ENCODE results near the gene HPD.
"Not testable (repeated sequence)": the region's sequence is repeated elsewhere in the genome, so short reads cannot be mapped to it uniquely, and the experiment has no call there.

HPD gene

GRCh38 chr12:121861636-121862254 is 3.1 kb upstream of the HPD start:
- DNase-seq = no peak

DNA sequence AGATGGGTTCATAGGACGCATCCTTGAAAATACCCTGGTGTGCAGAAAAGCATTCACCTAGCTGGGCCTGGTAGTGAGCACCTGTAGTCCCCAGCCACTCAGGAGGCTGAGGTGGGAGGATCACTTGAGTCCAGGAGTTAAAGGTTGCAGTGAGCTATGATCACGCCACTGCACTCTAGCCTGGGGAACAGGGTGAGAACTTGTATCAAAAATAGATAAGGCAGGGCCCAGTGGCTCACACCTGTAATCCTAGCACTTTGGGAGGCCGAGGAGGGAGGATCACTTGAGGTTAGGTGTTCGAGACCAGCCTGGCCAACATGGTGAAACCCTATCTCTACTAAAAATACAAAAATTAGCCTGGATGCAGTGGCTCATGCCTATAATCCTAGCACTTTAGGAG is 2.0 kb upstream of the HPD start:
- DNase-seq = not testable (repeated sequence)

- DNase-seq = no peak
These were observed 1.6 kb upstream of the HPD start for GRCh38 chr12:121860257-121860656.

- DNase-seq = no peak
These were observed 369 bp downstream of the HPD start for GRCh38 chr12:121858318-121858661.

GRCh38 chr12:121857322-121858246 is 1.1 kb downstream of the HPD start:
- no peak for DNase-seq

GRCh38 chr12:121852392-121852791 is 6.3 kb downstream of the HPD start:
- not testable (repeated sequence) for DNase-seq

DNA sequence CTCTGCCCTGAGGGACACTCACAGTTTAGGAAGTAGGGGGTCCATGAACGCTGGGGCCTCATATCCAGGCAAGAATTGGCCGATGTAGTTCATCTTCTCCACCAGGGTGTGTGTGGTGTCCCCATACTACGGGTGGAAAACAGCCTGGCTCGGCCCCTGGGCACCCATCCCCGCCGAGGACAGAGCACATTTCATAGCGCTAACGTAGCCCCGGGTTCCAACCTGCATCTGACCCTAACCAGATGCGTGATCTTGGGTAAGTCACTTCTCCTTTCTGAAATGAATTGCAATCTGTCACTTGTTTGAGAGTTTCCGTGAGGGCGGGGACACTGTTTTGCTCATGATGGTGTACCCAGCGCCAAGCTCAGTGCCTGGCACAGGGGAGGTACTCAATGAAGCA is 9.0 kb downstream of the HPD start:
- DNase-seq = no peak

DNA sequence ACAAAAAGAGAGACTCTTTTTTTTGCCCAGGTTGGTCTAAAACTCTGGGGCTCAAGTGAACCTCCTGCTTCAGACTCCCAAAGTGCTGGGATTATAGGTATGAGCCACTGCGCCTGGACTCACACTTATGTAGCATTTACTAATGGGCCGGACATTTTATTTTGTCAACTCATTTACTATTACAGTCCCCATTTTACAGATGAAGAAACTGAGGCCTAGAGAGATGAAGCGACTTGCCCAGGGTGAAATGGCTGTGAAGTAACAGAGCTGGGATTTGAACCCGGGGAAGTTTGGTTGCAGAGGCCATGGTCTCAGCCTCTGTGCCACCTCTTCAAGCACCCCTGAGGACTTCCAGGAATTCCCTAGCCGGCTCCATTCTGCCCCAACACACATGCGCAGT is 9.4 kb downstream of the HPD start:
- DNase-seq = no peak

- DNase-seq = no peak
These were observed 13.0 kb downstream of the HPD start for GRCh38 chr12:121845701-121846100.

- DNase-seq = no peak
These were observed 15.2 kb downstream of the HPD start for GRCh38 chr12:121843236-121843982.

DNA sequence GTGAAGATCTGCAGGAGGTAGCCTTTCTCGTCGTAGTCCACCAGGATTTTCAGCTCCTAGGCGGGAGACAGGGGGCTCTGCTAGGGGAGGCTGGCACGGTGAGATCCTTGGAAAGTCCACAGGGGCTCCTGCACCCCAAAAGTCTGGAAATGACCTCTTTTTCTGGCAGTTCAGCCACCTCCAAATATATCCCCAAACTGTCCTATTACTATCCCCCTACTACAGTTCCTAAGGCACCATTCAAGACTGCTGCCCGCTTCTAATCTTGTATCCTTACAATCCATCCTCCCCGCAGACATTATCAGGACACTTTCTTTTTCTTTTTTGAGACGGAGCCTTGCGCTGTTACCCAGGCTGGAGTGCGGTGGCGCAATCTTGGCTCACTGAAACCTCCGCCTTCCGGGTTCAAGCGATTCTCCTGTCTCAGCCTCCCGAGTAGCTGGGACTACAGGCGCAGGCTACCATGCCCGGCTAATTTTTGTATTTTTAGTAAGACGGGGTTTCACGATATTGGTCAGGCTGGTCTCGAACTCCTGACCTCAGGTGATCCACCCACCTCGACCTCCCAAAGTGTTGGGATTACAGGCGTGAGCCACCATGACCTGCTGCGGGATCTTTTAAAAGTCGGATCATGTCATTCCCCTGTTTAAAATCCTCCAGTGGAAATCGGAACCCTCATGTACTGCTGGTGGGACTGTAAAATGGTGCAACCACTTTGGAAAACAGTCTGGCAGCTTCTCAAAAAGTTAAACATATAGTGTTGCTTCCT is 18.5 kb downstream of the HPD start:
- no peak for DNase-seq

DNA sequence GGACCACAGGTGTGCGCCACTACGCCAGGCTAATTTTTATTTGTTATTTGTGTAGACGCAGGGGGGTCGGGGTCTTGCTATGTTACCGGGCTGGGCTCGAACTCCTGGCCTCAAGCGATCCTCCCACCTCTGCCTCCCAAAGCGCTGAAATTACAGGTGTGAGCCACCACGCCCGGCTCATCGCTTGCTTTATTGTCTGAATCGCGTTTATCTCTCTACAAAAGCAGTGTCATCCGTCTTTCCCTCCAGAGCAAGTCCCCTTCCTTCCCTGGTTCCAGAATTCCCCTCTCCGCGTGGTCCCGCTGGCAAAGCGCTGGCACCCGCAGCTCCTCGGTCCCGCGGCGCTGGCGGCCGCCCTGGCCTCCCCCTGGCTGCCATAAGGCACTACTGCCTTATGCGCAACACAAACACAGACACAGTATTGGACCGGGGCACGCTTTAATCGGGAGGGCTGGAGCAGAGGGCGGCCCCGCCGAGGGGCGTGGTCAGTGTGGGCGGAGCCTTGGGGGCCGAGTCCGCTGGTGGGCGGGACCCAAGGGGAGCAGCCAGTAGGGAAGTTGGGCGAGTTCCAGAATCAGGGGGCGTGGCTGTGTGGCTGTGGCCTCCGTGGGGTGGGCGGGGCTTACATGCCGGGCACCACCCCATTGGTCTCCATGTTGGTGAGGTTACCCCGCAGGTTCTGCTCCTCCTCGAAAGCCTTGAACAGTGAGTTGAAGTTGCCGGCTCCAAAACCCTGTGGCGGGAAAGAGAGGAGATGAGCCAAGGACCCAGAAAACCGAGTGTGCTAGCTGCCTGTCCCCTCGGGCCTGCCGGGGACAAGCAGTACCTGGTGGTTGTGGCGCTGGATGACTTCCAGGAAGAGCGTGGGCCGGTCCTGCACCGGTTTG is 19.3 kb downstream of the HPD start:
- peak; percentile 67 for DNase-seq

- no peak for DNase-seq
These were observed 20.5 kb downstream of the HPD start for GRCh38 chr12:121838126-121838525.

- DNase-seq = no peak
These were observed 21.0 kb downstream of the HPD start for GRCh38 chr12:121837680-121838079.

- no peak for DNase-seq
These were observed 27.0 kb downstream of the HPD start for GRCh38 chr12:121831571-121832245.

DNA sequence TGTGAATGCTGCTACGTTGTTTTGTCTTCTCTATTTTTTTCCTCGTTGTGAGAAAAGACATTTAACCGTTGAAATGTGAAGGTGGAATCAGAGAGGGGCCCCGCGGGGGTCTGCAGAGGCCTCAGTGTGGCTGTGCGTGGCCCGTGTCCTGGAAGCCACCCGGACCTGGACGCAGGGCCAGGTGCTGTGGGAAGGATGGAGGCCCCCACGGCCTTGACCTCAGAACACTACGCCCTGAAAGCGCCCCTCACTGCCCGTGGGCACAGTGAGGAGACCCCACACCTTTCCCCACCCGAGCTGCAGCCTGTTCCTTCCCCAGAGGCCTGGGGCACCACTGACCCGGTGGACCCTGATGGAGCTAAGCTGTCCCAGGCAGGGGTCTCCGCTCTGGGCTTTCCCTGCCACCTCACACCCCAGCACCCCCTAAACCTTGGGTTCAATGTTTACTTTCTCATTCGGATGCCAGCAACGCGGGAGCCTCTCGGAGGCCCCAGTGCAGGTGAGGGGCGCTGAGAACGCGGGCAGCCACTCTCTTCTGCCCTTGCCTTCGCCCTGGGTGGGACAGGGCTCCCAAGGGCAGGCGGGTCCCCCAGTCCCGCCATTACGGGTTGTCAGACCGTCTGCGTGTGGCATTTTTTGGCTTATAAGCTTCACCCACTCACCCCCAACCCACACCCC is 27.9 kb downstream of the HPD start:
- DNase-seq = no peak

DNA sequence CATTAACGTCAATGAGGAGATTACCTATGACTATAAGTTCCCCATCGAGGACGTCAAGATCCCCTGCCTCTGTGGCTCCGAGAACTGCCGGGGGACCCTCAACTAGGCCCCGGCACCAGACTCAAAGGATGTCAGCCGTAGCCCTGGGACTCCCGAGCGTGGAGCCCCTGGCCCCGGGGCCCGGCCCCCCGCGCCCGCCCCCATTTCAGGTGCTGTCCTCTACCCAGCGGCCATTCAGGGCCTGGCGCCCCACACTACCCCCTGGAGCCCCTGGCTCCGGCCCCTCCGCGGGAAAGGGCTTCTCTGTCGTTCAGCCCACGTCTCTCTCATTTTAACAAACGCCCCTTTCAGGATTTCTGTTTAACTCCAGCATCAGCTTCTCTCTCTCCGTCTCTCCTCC is 28.5 kb downstream of the HPD start:
- no peak for DNase-seq

DNA sequence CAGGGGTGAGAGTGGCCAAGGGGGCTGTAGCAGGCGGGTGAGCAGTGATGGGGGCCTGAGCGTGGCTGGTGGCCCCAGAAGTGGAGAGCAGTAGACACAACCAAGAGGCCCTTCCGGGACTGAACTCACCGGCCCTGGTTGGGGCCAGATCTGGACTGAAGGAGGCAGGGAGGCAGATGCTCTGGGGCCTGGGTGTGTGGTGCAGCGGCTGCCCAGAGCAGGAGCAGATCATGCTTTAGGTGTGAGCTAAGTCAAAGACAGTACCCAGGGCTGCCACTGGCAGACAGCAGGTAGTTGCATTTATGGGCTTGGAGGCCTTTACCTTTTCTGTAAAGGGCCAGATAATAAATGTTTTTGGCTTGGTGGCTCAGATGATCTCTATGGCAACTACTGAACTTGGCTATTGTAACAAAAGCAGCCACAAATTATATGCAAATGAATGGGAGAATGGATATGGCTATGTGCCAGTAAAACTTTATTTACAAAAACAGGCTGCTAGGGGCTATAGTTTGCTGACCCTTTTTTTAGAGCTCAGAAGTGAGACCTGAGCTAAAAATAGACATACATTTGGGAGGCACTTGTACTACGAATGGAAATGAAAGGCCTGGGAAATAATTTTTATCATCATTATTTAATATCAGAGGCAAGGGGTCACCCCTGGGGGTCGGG is 29.3 kb downstream of the HPD start:
- DNase-seq = no peak

DNA sequence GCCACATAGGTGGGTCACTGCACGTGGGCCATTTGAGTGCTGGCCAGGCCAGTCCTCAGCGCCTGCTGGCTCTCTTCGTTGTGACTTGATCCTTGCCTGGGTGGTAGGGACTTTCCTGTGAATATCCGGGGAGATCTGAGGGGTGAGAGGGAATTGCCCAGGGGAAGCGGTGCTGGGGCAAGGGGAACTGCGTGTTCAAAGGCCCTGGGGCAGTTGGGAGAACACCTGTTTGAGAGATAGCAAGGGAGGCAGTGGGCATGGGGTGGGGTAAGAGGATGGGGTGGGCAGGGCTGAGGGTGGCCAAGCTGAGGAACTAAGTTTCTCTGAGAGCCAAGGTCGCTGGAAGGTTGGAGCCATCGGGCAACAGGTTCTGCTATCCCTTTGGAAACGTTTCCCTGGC is 29.8 kb downstream of the HPD start:
- no peak for DNase-seq

GRCh38 chr12:121828306-121828705 is 30.4 kb downstream of the HPD start:
- no peak for DNase-seq
